OCI-LY3 (cell line): Measurements from ENCODE around the gene CHST11.

ENCODE experiments used
- H2AFZ ChIP-seq: fragments of 200-600, 300-600 bp; shearing (Covaris generic); 2 replicates; pipeline ENCODE4 v1.6.0; 2014; ENCODE audit warnings: antibody characterized with exemption, low read depth, low read length
- H3K27ac ChIP-seq: fragments of 200-600, 300-600 bp; sonication (generic); 2 replicates; pipeline ENCODE4 v1.5.1; 2014; ENCODE audit warnings: mild to moderate bottlenecking, low read length, moderate library complexity, mixed read lengths
- H3K27me3 ChIP-seq: fragments of 200-600, 300-600 bp; sonication (generic); 2 replicates; pipeline ENCODE4 v1.6.1; 2014; ENCODE audit warnings: low read depth, low read length, mixed read lengths
- H3K36me3 ChIP-seq: fragments of 200-600, 300-600 bp; sonication (generic); replicated peaks from 2 replicates; pipeline ENCODE3; 2014; ENCODE audit warnings: low read depth, low read length, mixed read lengths
- H3K4me1 ChIP-seq: fragments of 300-600, 200-600 bp; sonication (generic); 2 replicates; pipeline ENCODE4 v1.6.1; 2014; ENCODE audit warnings: low read length, mixed read lengths
- H3K4me2 ChIP-seq: fragments of 200-600, 300-600 bp; sonication (generic); 2 replicates; pipeline ENCODE4 v1.6.1; 2014; ENCODE audit warnings: low read length, mixed read lengths
- H3K4me3 ChIP-seq: fragments of 300-600, 200-600 bp; sonication (generic); 2 replicates; pipeline ENCODE4 v1.5.1; 2014; ENCODE audit warnings: antibody characterized with exemption, mild to moderate bottlenecking, low read length, moderate library complexity
- H3K79me2 ChIP-seq: fragments of 300-600, 200-600 bp; shearing (Covaris generic); 2 replicates; pipeline ENCODE4 v1.6.1; 2014; ENCODE audit warnings: mild to moderate bottlenecking, low read length, mixed read lengths
- H3K9ac ChIP-seq: fragments of 300-600, 200-600 bp; shearing (Covaris generic); 2 replicates; pipeline ENCODE4 v1.6.0; 2014; ENCODE audit warnings: mild to moderate bottlenecking, low read length, moderate library complexity
- H3K9me3 ChIP-seq: fragments of 200-600, 300-600 bp; shearing (Covaris generic); 2 replicates; pipeline ENCODE4 v1.6.1; 2014; ENCODE audit warnings: low read length, mixed read lengths; ENCODE audit not compliant: insufficient read depth
- H4K20me1 ChIP-seq: fragments of 200-600, 300-600 bp; sonication (generic); 2 replicates; pipeline ENCODE4 v1.6.1; 2016; ENCODE audit warnings: low read length, mixed read lengths; ENCODE audit not compliant: insufficient read depth
- CTCF ChIP-seq: fragments of 200-600, 300-600 bp; sonication (generic); IDR thresholded peaks from 2 replicates; pipeline ENCODE4 v1.5.1; 2014; ENCODE audit warnings: antibody characterized with exemption, low read length, low read depth
- EZH2phosphoT487 ChIP-seq: fragments of 200-600 bp; shearing (Covaris generic); IDR thresholded peaks from 2 replicates; pipeline ENCODE4 v1.6.1; 2018; ENCODE audit warnings: antibody characterized with exemption, mixed run types, low read depth

The CHST11 gene

GRCh38 chr12:104598342-104599271, 141.9 kb downstream of the CHST11 start:
- Histone ChIP-seq H3K36me3 (no peaks in the 10 kb centered on the region), H3K4me3 (no peak overlapping the region), H3K9ac (no peak overlapping the region), H2AFZ (no peak overlapping the region), H4K20me1 (no peaks in the 10 kb centered on the region), H3K79me2 (no peaks in the 10 kb centered on the region), H3K4me2 (no peak overlapping the region), H3K27me3 (no peaks in the 10 kb centered on the region), H3K27ac (no peak overlapping the region), H3K9me3 (no peaks in the 10 kb centered on the region), H3K4me1 (no peaks in the 10 kb centered on the region)
- TF ChIP-seq EZH2phosphoT487, result no peak
- TF ChIP-seq CTCF, result no peak

- Histone ChIP-seq H3K27me3 (no peaks in the 10 kb centered on the region), H3K9me3 (no peaks in the 10 kb centered on the region), H3K4me2 (no peak overlapping the region), H3K4me1 (peaks cover 7% of the 10 kb centered on the region), H2AFZ (no peak overlapping the region), H4K20me1 (no peaks in the 10 kb centered on the region), H3K27ac (no peak overlapping the region), H3K4me3 (no peak overlapping the region), H3K9ac (no peak overlapping the region), H3K79me2 (no peaks in the 10 kb centered on the region), H3K36me3 (no peaks in the 10 kb centered on the region)
- TF ChIP-seq EZH2phosphoT487 (no peak), CTCF (no peak)
Measured at GRCh38 chr12:104599272-104600035, 142.7 kb downstream of the CHST11 start.

GRCh38 chr12:104600036-104600712, 143.4 kb downstream of the CHST11 start:
- no peak overlapping the region for H3K9ac ChIP-seq
- H3K9me3 ChIP-seq, result no peaks in the 10 kb centered on the region
- H3K36me3 ChIP-seq, result no peaks in the 10 kb centered on the region
- no peak overlapping the region for H3K4me2 ChIP-seq
- TF ChIP-seq EZH2phosphoT487 (no peak), CTCF (no peak)
- no peak overlapping the region for H3K27ac ChIP-seq
- no peak overlapping the region for H2AFZ ChIP-seq
- peaks cover 14% of the 10 kb centered on the region for H3K4me1 ChIP-seq
- no peak overlapping the region for H3K4me3 ChIP-seq
- H3K79me2 ChIP-seq, result no peaks in the 10 kb centered on the region
- no peaks in the 10 kb centered on the region for H4K20me1 ChIP-seq
- H3K27me3 ChIP-seq, result no peaks in the 10 kb centered on the region
